ENCODE measurements around the gene SCG3. TPM values are rescaled to one million over a fixed set of nuclear protein-coding genes. Genes with fewer than 3 reads are reported as not detected.

The SCG3 gene
- total and polyA plus RNA-seq, 2 of the 13 experiments (the other 11 are each of a cell fraction or from before 2014, with no cell fraction given), result not detected

- FAIRE-seq, result no peak
- POLR2A ChIA-PET, result no interaction called here
- TF ChIP-seq ZNF350 (CRISPR knock-in tag; IDR thresholded peaks at IDR 0.05; ENCODE audit: borderline replicate concordance, low read depth) (no peak), KLF9 (CRISPR knock-in tag; IDR thresholded peaks at IDR 0.05; ENCODE audit: low read depth) (no peak), SP1 (IDR thresholded peaks at IDR 0.05) (no peak), SP1 (CRISPR knock-in tag; IDR thresholded peaks at IDR 0.05) (no peak), CEBPB (IDR thresholded peaks at IDR 0.05; ENCODE audit: borderline replicate concordance, low read depth, low read length) (no peak), PAF1 (CRISPR knock-in tag; IDR thresholded peaks at IDR 0.05) (no peak), ZNF512B (CRISPR knock-in tag; IDR thresholded peaks at IDR 0.05; ENCODE audit: borderline replicate concordance) (no peak), PREB (CRISPR knock-in tag; IDR thresholded peaks at IDR 0.05) (no peak), CBX2 (IDR thresholded peaks at IDR 0.05; ENCODE audit: low read depth, low read length) (no peak), CBX2 (CRISPR knock-in tag; IDR thresholded peaks at IDR 0.05; ENCODE audit: low read depth) (no peak), PCBP2 (optimal IDR thresholded peaks at IDR 0.05; ENCODE audit: low read depth, low read length, poor library complexity, severe bottlenecking) (no peak), ZKSCAN8 (CRISPR knock-in tag; IDR thresholded peaks at IDR 0.05; ENCODE audit: borderline replicate concordance) (no peak), TCF12 (IDR thresholded peaks at IDR 0.05) (no peak), TCF12 (CRISPR knock-in tag; IDR thresholded peaks at IDR 0.05) (no peak), BCL3 (CRISPR knock-in tag; IDR thresholded peaks at IDR 0.05) (no peak), ATF7 (IDR thresholded peaks at IDR 0.05) (no peak), ATF7 (CRISPR knock-in tag; IDR thresholded peaks at IDR 0.05) (no peak)
Measured at GRCh38 chr15:51668446-51668845, 12.9 kb upstream of the SCG3 start.

More at GRCh38 chr15:51668446-51668845, 12.9 kb upstream of the SCG3 start:
- ATAC-seq, result no peak
- DNase-seq (ENCODE audit: low spot score), result no peak
- in situ Hi-C loops (cut with HindIII; ENCODE audit: extremely low pct_ligation_motif_present, low pct_unique_long_range_greater_than_20kb) (no loop called here), intact Hi-C loops (cut with micrococcal nuclease; ENCODE audit: unreplicated experiment) (no loop called here)
- Histone ChIP-seq H3K4me3 (replicated peaks in 1 of 3; ENCODE audit: insufficient read depth in 1 of 3, low read depth in 2 of 3, low read length in 3 of 3) (no peak overlapping the region), H3K9ac (ENCODE audit: insufficient read depth, low read depth, low read length) (no peak overlapping the region), H3K4me2 (ENCODE audit: low read depth, low read length) (no peak overlapping the region), H3K9me3 (ENCODE audit: low read length) (no peaks in the 10 kb centered on the region), H2AFZ (ENCODE audit: low read length) (no peak overlapping the region), H3K4me1 (ENCODE audit: insufficient read depth, low read length) (no peaks in the 10 kb centered on the region), H3K27ac (ENCODE audit: extremely low read length, insufficient read depth, low read length) (no peak overlapping the region), H4K20me1 (ENCODE audit: insufficient read depth, low read length) (no peaks in the 10 kb centered on the region), H3K36me3 (replicated peaks in 1 of 2; ENCODE audit: control insufficient read depth in 1 of 2, insufficient read depth in 2 of 2, low read length in 2 of 2) (no peaks in the 10 kb centered on the region), H3K79me2 (ENCODE audit: insufficient read depth, low read length) (no peaks in the 10 kb centered on the region), H3K27me3 (ENCODE audit: control insufficient read depth in 1 of 2, insufficient read depth in 2 of 2, low read length in 2 of 2) (no peaks in the 10 kb centered on the region)
- CTCF ChIA-PET (ENCODE audit: low intra/inter-chr PET ratio, low total read pairs), result no interaction called here
- 30% methylated on average over 5 of the region's 5 CpGs for WGBS (ENCODE audit: low lambda C conversion rate)
- BruUV-seq (replicated peaks), result no TSS peak
